Neural cell (in vitro differentiated cells): ENCODE results near the gene RETREG1. TPM values are rescaled to one million over a fixed set of nuclear protein-coding genes. Genes with fewer than 3 reads are reported as not detected.

Experiments used
- H2AFZ ChIP-seq: fragments of 200-600, 300-800 bp; sonication (generic), shearing (Covaris generic); 2 replicates; pipeline ENCODE4 v1.6.0; 2014; ENCODE audit warnings: low read depth, mild to moderate bottlenecking, antibody characterized with exemption, low read length, moderate library complexity
- H3F3A ChIP-seq: fragments of 200-600 bp; shearing (Covaris generic); 2 replicates; pipeline ENCODE4 v1.6.1; 2016; ENCODE audit warnings: mild to moderate bottlenecking, moderate library complexity, mixed read lengths, antibody characterized with exemption, low read length; ENCODE audit not compliant: insufficient read depth, poor library complexity, severe bottlenecking
- H3K27ac ChIP-seq: fragments of 200-600, 300-800 bp; sonication (generic), shearing (Covaris generic); 2 replicates; pipeline ENCODE4 v1.5.1; 2014; ENCODE audit warnings: mild to moderate bottlenecking, low read length, moderate library complexity
- H3K27me3 ChIP-seq: fragments of 300-800, 200-600 bp; sonication (generic), shearing (Covaris generic); 2 replicates; pipeline ENCODE4 v1.6.0; 2014; ENCODE audit warnings: mild to moderate bottlenecking, low read depth, low read length, moderate library complexity; ENCODE audit not compliant: insufficient read depth
- H3K36me3 ChIP-seq: fragments of 300-800, 200-600 bp; sonication (generic), shearing (Covaris generic); 2 replicates; pipeline ENCODE4 v1.5.1; 2014; ENCODE audit warnings: mild to moderate bottlenecking, antibody characterized with exemption, low read length, moderate library complexity; ENCODE audit not compliant: insufficient read depth
- H3K4me2 ChIP-seq: fragments of 300-800, 200-600 bp; sonication (generic), shearing (Covaris generic); 2 replicates; pipeline ENCODE4 v1.6.0; 2014; ENCODE audit warnings: mild to moderate bottlenecking, low read length
- H3K4me3 ChIP-seq: fragments of 300-800, 200-600 bp; sonication (generic), shearing (Covaris generic); 2 replicates; pipeline ENCODE4 v1.5.1; 2014; ENCODE audit warnings: mild to moderate bottlenecking, low read length, moderate library complexity
- H3K79me2 ChIP-seq: fragments of 200-600 bp; shearing (Covaris generic); replicated peaks from 2 replicates; pipeline ENCODE4 v1.6.0; 2014; ENCODE audit warnings: mild to moderate bottlenecking, low read length, moderate library complexity; ENCODE audit not compliant: insufficient read depth
- H3K9ac ChIP-seq: fragments of 300-800, 200-600 bp; sonication (generic), shearing (Covaris generic); 2 replicates; pipeline ENCODE4 v1.6.1; 2016; ENCODE audit warnings: mild to moderate bottlenecking, low read length, mixed read lengths
- H3K9me2 ChIP-seq: fragments of 200-600 bp; shearing (Covaris generic); 2 replicates; pipeline ENCODE4 v1.6.1; 2016; ENCODE audit warnings: mild to moderate bottlenecking, low read length, mixed read lengths; ENCODE audit not compliant: insufficient read depth
- H3K9me3 ChIP-seq: fragments of 200-600, 300-800 bp; sonication (generic), shearing (Covaris generic); 2 replicates; pipeline ENCODE4 v1.6.1; 2016; ENCODE audit warnings: mild to moderate bottlenecking, mixed run types, low read length, moderate library complexity, mixed read lengths
- H4K20me1 ChIP-seq: fragments of 200-600 bp; shearing (Covaris generic); 2 replicates; pipeline ENCODE4 v1.6.1; 2016; ENCODE audit warnings: mild to moderate bottlenecking, mixed run types; ENCODE audit not compliant: insufficient read depth
- EP300 ChIP-seq: fragments of 450-650 bp; conservative IDR thresholded peaks from 2 replicates; pipeline ENCODE4 v1.6.1; 2014; ENCODE audit warnings: antibody characterized with exemption, mild to moderate bottlenecking, moderate library complexity; ENCODE audit not compliant: poor library complexity, severe bottlenecking
- EZH2 ChIP-seq: fragments of 200-600, 300-800 bp; shearing (Covaris generic), sonication (generic); IDR thresholded peaks from 2 replicates; pipeline ENCODE4 v1.6.1; 2014; ENCODE audit warnings: antibody characterized with exemption, low read length, borderline replicate concordance, mild to moderate bottlenecking; ENCODE audit not compliant: insufficient read depth, poor library complexity, severe bottlenecking
- MXI1 ChIP-seq: fragments of 450-650 bp; conservative IDR thresholded peaks from 2 replicates; pipeline ENCODE4 v1.6.1; 2014; ENCODE audit warnings: antibody characterized with exemption, mild to moderate bottlenecking; ENCODE audit not compliant: poor library complexity, severe bottlenecking
- POLR2AphosphoS5 ChIP-seq: IDR thresholded peaks from 2 replicates; pipeline ENCODE4 v1.6.1; 2012
- RAD21 ChIP-seq: fragments of 450-650 bp; conservative IDR thresholded peaks from 2 replicates; pipeline ENCODE4 v1.6.1; 2014; ENCODE audit warnings: antibody characterized with exemption, mild to moderate bottlenecking, moderate library complexity
- SMC3 ChIP-seq: fragments of 450-650 bp; conservative IDR thresholded peaks from 2 replicates; pipeline ENCODE4 v1.6.1; 2014; ENCODE audit warnings: antibody characterized with exemption, mild to moderate bottlenecking, moderate library complexity; ENCODE audit not compliant: poor library complexity
- TAF1 ChIP-seq: IDR thresholded peaks from 2 replicates; pipeline ENCODE4 v1.6.1; 2012; ENCODE audit warnings: low read depth
- polyA plus RNA-seq: library from polyadenylated mRNA; depleted of rRNA; stranded (reverse); fragments of >200 nt; gene quantifications from 2 replicates; pipeline ENCODE4 v1.2.3, GENCODE V29; 2014
- TF ChIP-seq, protein P1 (sequence below): IDR thresholded peaks from 2 replicates; pipeline ENCODE4 v1.6.1; 2012; ENCODE audit warnings: borderline replicate concordance
- TF ChIP-seq, protein P2 (sequence below): fragments of 450-650 bp; IDR thresholded peaks from 2 replicates; pipeline ENCODE4 v1.5.1; 2014; ENCODE audit warnings: antibody characterized with exemption, mild to moderate bottlenecking, moderate library complexity; ENCODE audit not compliant: poor library complexity, severe bottlenecking

RETREG1 gene
- polyA plus RNA-seq, 1 donor from 2014 or later: 25.4 TPM

GRCh38 chr5:16487456-16487855 is 129.3 kb downstream of the RETREG1 start:
- no peak overlapping the region for H2AFZ ChIP-seq
- no peaks in the 10 kb centered on the region for H3K9me2 ChIP-seq
- no peaks in the 10 kb centered on the region for H3K36me3 ChIP-seq
- TF ChIP-seq RAD21 (no peak), EP300 (no peak), POLR2AphosphoS5 (no peak), TAF1 (no peak), SMC3 (no peak)
- TF ChIP-seq, protein P1, sequence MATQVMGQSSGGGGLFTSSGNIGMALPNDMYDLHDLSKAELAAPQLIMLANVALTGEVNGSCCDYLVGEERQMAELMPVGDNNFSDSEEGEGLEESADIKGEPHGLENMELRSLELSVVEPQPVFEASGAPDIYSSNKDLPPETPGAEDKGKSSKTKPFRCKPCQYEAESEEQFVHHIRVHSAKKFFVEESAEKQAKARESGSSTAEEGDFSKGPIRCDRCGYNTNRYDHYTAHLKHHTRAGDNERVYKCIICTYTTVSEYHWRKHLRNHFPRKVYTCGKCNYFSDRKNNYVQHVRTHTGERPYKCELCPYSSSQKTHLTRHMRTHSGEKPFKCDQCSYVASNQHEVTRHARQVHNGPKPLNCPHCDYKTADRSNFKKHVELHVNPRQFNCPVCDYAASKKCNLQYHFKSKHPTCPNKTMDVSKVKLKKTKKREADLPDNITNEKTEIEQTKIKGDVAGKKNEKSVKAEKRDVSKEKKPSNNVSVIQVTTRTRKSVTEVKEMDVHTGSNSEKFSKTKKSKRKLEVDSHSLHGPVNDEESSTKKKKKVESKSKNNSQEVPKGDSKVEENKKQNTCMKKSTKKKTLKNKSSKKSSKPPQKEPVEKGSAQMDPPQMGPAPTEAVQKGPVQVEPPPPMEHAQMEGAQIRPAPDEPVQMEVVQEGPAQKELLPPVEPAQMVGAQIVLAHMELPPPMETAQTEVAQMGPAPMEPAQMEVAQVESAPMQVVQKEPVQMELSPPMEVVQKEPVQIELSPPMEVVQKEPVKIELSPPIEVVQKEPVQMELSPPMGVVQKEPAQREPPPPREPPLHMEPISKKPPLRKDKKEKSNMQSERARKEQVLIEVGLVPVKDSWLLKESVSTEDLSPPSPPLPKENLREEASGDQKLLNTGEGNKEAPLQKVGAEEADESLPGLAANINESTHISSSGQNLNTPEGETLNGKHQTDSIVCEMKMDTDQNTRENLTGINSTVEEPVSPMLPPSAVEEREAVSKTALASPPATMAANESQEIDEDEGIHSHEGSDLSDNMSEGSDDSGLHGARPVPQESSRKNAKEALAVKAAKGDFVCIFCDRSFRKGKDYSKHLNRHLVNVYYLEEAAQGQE: no peak
- TF ChIP-seq, protein P2, sequence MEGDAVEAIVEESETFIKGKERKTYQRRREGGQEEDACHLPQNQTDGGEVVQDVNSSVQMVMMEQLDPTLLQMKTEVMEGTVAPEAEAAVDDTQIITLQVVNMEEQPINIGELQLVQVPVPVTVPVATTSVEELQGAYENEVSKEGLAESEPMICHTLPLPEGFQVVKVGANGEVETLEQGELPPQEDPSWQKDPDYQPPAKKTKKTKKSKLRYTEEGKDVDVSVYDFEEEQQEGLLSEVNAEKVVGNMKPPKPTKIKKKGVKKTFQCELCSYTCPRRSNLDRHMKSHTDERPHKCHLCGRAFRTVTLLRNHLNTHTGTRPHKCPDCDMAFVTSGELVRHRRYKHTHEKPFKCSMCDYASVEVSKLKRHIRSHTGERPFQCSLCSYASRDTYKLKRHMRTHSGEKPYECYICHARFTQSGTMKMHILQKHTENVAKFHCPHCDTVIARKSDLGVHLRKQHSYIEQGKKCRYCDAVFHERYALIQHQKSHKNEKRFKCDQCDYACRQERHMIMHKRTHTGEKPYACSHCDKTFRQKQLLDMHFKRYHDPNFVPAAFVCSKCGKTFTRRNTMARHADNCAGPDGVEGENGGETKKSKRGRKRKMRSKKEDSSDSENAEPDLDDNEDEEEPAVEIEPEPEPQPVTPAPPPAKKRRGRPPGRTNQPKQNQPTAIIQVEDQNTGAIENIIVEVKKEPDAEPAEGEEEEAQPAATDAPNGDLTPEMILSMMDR: no peak
- H3K27ac ChIP-seq: no peak overlapping the region
- no peaks in the 10 kb centered on the region for H3K9me3 ChIP-seq
- no peaks in the 10 kb centered on the region for H3K27me3 ChIP-seq
- no peaks in the 10 kb centered on the region for H3F3A ChIP-seq
- H3K4me3 ChIP-seq: no peak overlapping the region
- no peaks in the 10 kb centered on the region for H4K20me1 ChIP-seq
- no peak overlapping the region for H3K9ac ChIP-seq
- H3K4me2 ChIP-seq: no peak overlapping the region
- no peaks in the 10 kb centered on the region for H3K79me2 ChIP-seq

- Histone ChIP-seq H3F3A (no peaks in the 10 kb centered on the region), H3K27ac (no peak overlapping the region)
Measured at GRCh38 chr5:16486711-16487111, 130.1 kb downstream of the RETREG1 start.

More at GRCh38 chr5:16486711-16487111, 130.1 kb downstream of the RETREG1 start:
- TF ChIP-seq TAF1 (no peak), MXI1 (no peak), RAD21 (no peak), EZH2 (no peak), SMC3 (no peak), POLR2AphosphoS5 (no peak), EP300 (no peak)
- TF ChIP-seq, protein P1: no peak
- TF ChIP-seq, protein P2: no peak
- H3K9ac ChIP-seq: no peak overlapping the region
- no peaks in the 10 kb centered on the region for H4K20me1 ChIP-seq
- H3K4me3 ChIP-seq: no peak overlapping the region
- H3K9me3 ChIP-seq: no peaks in the 10 kb centered on the region
- no peak overlapping the region for H3K4me2 ChIP-seq
- H2AFZ ChIP-seq: no peak overlapping the region
- no peaks in the 10 kb centered on the region for H3K9me2 ChIP-seq
- no peaks in the 10 kb centered on the region for H3K36me3 ChIP-seq
- no peaks in the 10 kb centered on the region for H3K79me2 ChIP-seq
- no peaks in the 10 kb centered on the region for H3K27me3 ChIP-seq
